Measurements from ENCODE around the gene ZBTB20.

DNA sequence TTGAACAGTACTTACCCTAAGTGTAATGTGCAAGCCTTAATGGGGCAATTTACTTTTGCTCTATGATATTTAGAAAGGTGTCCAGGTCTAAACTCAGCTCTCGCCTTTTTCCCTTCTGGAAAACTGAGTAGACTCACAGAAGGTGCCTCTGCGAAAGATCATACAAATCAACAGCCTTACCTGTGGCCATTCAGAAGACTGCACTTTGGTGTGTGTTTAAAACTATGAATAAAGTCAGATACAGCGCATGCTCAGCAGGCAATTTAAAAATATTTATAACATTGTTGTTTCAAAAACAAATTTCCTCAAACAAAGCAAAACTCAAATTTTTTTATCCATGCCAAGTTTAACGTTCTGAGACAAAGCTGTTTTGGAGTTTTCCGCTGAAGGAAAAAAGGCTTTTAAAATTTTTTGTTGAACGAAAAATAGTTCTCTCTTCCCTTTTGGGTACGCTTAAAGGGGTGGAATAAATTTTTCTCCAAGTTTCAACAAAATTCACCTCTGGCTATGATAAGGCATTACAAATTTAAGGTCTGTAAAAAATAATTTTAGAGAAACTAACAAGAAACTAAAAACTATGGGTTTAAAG, 697.0 kb downstream of the ZBTB20 start:
- TF ChIP-seq MXI1 (IDR thresholded peaks at IDR 0.05; ENCODE audit: borderline replicate concordance, low read depth, low read length) (no peak), POLR2A (IDR thresholded peaks at IDR 0.05; ENCODE audit: low read depth, low read length) (no peak), RAD21 (IDR thresholded peaks at IDR 0.05; ENCODE audit: low read length) (no peak), RCOR1 (IDR thresholded peaks at IDR 0.05; ENCODE audit: insufficient replicate concordance, low read length) (no peak), SMC3 (IDR thresholded peaks at IDR 0.05; ENCODE audit: low read depth, low read length) (no peak), MAZ (IDR thresholded peaks at IDR 0.05; ENCODE audit: borderline replicate concordance, low read depth, low read length) (no peak), MAFK (IDR thresholded peaks at IDR 0.05; ENCODE audit: low read depth, low read length) (no peak)
- TF ChIP-seq, protein P1, sequence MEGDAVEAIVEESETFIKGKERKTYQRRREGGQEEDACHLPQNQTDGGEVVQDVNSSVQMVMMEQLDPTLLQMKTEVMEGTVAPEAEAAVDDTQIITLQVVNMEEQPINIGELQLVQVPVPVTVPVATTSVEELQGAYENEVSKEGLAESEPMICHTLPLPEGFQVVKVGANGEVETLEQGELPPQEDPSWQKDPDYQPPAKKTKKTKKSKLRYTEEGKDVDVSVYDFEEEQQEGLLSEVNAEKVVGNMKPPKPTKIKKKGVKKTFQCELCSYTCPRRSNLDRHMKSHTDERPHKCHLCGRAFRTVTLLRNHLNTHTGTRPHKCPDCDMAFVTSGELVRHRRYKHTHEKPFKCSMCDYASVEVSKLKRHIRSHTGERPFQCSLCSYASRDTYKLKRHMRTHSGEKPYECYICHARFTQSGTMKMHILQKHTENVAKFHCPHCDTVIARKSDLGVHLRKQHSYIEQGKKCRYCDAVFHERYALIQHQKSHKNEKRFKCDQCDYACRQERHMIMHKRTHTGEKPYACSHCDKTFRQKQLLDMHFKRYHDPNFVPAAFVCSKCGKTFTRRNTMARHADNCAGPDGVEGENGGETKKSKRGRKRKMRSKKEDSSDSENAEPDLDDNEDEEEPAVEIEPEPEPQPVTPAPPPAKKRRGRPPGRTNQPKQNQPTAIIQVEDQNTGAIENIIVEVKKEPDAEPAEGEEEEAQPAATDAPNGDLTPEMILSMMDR (conservative IDR thresholded peaks at IDR 0.05; ENCODE audit: low read depth, low read length) = no peak
- TF ChIP-seq, protein P2, sequence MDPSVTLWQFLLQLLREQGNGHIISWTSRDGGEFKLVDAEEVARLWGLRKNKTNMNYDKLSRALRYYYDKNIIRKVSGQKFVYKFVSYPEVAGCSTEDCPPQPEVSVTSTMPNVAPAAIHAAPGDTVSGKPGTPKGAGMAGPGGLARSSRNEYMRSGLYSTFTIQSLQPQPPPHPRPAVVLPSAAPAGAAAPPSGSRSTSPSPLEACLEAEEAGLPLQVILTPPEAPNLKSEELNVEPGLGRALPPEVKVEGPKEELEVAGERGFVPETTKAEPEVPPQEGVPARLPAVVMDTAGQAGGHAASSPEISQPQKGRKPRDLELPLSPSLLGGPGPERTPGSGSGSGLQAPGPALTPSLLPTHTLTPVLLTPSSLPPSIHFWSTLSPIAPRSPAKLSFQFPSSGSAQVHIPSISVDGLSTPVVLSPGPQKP (IDR thresholded peaks at IDR 0.05; ENCODE audit: borderline replicate concordance, low read depth, low read length) = no peak

Data from IMR-90 (cell line).